HL-60/S4 treated with phorbol 12-myristate 13-acetate at 8.2 ng/mL for 4 days and 3 days (cell line): ENCODE measurements around the gene MAP1B.

Experiments used
- in situ Hi-C: fragments of 300-500 bp; cut with MboI; formaldehyde crosslinking; loops from 2 replicates; pipeline ENCODE4 v1.15.0; 2022; ENCODE audit warnings: low sequenced_read_pairs

MAP1B gene

GRCh38 chr5:72129725-72130124, 22.4 kb downstream of the MAP1B start:
- in situ Hi-C loops = no loop called here

GRCh38 chr5:72130351-72130761, 23.1 kb downstream of the MAP1B start:
- in situ Hi-C loops = no loop called here

- in situ Hi-C loops = no loop called here
Observed at GRCh38 chr5:72133212-72133990, 26.1 kb downstream of the MAP1B start.

- in situ Hi-C loops = no loop called here
Observed at GRCh38 chr5:72134226-72134899, 27.1 kb downstream of the MAP1B start.

- in situ Hi-C loops = no loop called here
Observed at GRCh38 chr5:72137826-72138409, 30.6 kb downstream of the MAP1B start.

- in situ Hi-C loops = no loop called here
Observed at GRCh38 chr5:72138943-72139521, 31.8 kb downstream of the MAP1B start.

- in situ Hi-C loops = no loop called here
Observed at GRCh38 chr5:72140711-72141110, 33.4 kb downstream of the MAP1B start.

- in situ Hi-C loops = no loop called here
Observed at GRCh38 chr5:72141440-72142355, 34.4 kb downstream of the MAP1B start.

- in situ Hi-C loops = no loop called here
Observed at GRCh38 chr5:72144762-72145161, 37.5 kb downstream of the MAP1B start.

GRCh38 chr5:72145348-72145747, 38.1 kb downstream of the MAP1B start:
- in situ Hi-C loops = no loop called here

- in situ Hi-C loops = no loop called here
Observed at GRCh38 chr5:72146056-72146455, 38.8 kb downstream of the MAP1B start.

GRCh38 chr5:72147569-72147968, 40.3 kb downstream of the MAP1B start:
- in situ Hi-C loops = no loop called here

- in situ Hi-C loops = no loop called here
Observed at GRCh38 chr5:72149742-72150141, 42.5 kb downstream of the MAP1B start.

- in situ Hi-C loops = no loop called here
Observed at GRCh38 chr5:72151169-72151568, 43.9 kb downstream of the MAP1B start.

- in situ Hi-C loops = no loop called here
Observed at GRCh38 chr5:72151646-72152045, 44.4 kb downstream of the MAP1B start.

GRCh38 chr5:72152545-72152944, 45.3 kb downstream of the MAP1B start:
- in situ Hi-C loops = no loop called here

- in situ Hi-C loops = no loop called here
Observed at GRCh38 chr5:72153551-72153950, 46.3 kb downstream of the MAP1B start.

- in situ Hi-C loops = no loop called here
Observed at GRCh38 chr5:72154076-72154756, 46.9 kb downstream of the MAP1B start.

GRCh38 chr5:72156946-72157624, 49.8 kb downstream of the MAP1B start:
- in situ Hi-C loops = no loop called here

- in situ Hi-C loops = no loop called here
Observed at GRCh38 chr5:72157625-72157962, 50.3 kb downstream of the MAP1B start.
